ENCODE measurements around the gene C1orf159.

DNA sequence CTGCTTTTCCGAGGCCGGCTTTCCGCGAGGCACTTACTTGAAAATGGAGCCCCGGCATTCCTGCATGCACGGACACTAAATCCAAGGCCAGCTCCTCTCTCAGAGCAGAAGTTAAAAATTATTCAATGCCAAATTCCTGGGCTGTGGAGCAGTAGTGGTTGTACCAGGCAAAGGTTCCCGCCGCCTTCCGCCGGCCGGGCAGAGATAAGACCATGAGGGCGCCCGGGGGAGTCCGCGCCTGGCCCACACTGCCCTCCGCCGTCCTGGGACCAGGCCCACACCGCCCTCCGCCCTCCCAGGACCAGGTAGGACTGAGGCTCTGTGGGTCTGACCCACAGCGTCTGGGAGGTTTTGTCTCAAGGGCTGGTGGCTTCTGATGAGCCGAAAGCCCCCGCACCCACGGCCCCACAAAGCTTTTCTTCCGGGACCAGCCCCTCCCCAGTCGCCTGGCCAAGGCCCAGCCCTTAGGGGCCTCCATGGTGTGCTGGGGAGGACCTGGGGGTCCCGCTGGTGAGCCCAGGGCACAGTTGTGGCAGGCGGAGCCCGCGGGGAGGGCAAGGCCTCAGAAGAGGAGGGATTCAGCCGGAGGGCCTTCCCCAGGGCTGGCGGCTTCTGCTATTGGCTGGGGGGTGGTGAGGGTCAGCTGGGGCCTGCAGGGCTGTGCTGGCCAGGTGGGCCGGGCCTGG, 12.7 kb upstream of the C1orf159 start:
- no peak for TF ChIP-seq CTCF (IDR thresholded peaks at IDR 0.05 in 4 of 5, conservative IDR thresholded peaks at IDR 0.05 in 1 of 5)
- no peak for TF ChIP-seq POLR2A (IDR thresholded peaks at IDR 0.05)

Measured in gastrocnemius medialis (tissue), 4 donors.